Measurements from ENCODE around the gene IFT25. TPM values are rescaled to one million over a fixed set of nuclear protein-coding genes. Genes with fewer than 3 reads are reported as not detected.

IFT25 gene
- total RNA-seq, 1 experiment from 2014 or later: 128 TPM

GRCh38 chr1:53948291-53948690, 2.8 kb upstream of the IFT25 start:
- no peaks in the 10 kb centered on the region for H4K20me1 ChIP-seq (ENCODE audit: insufficient read depth)
- H3K27ac ChIP-seq: no peak overlapping the region
- H3K27me3 ChIP-seq (ENCODE audit: insufficient read depth, low read depth): no peaks in the 10 kb centered on the region
- peaks cover 27% of the 10 kb centered on the region for H3K4me1 ChIP-seq (replicated peaks; ENCODE audit: insufficient read depth)
- no peak overlapping the region for H3K4me3 ChIP-seq
- no TSS peak for BruUV-seq (replicated peaks)
- POLR2A ChIA-PET (ENCODE audit: unreplicated experiment): no interaction called here
- TF ChIP-seq EZH2 (IDR thresholded peaks at IDR 0.05; ENCODE audit: low read depth) (no peak), CTCF (conservative IDR thresholded peaks at IDR 0.05) (no peak)
- peaks cover 33% of the 10 kb centered on the region for H3F3A ChIP-seq (ENCODE audit: insufficient read depth, low read depth)
- CTCF ChIA-PET: interaction anchor here (0.6 to 1.1 kb wide), 3 partner anchors 9 to 88 kb away, joined by 3 to 10 read pairs (median 4); no protein-coding TSS in a partner anchor
- peaks cover 29% of the 10 kb centered on the region for H3K36me3 ChIP-seq (ENCODE audit: low read depth)
- no peak overlapping the region for H3K4me2 ChIP-seq
- peaks cover 62% of the 10 kb centered on the region for H3K79me2 ChIP-seq (ENCODE audit: low read depth)
- no peaks in the 10 kb centered on the region for H3K9me3 ChIP-seq (ENCODE audit: insufficient read depth, low read depth)
- no peak for DNase-seq
- no peaks in the 10 kb centered on the region for H3K9me2 ChIP-seq (ENCODE audit: insufficient read depth)
- intact Hi-C loops (cut with micrococcal nuclease; ENCODE audit: unreplicated experiment): loop anchor here (5.0 to 10.0 kb wide), 2 partner anchors 86 to 937 kb away; partner anchors contain the start of gene DHCR24
- H2AFZ ChIP-seq: no peak overlapping the region

- H3K27me3 ChIP-seq (ENCODE audit: insufficient read depth, low read depth): no peaks in the 10 kb centered on the region
- DNase-seq: no peak
- CTCF ChIA-PET: interaction anchor here (0.6 to 1.1 kb wide), 5 partner anchors 8 to 75 kb away, joined by 3 to 10 read pairs (median 4); no protein-coding TSS in a partner anchor
- H3K9me3 ChIP-seq (ENCODE audit: insufficient read depth, low read depth): no peaks in the 10 kb centered on the region
- intact Hi-C loops (cut with micrococcal nuclease; ENCODE audit: unreplicated experiment): loop anchor here (5.0 to 10.0 kb wide), 2 partner anchors 85 to 937 kb away; partner anchors contain the start of gene DHCR24
- H3K9me2 ChIP-seq (ENCODE audit: insufficient read depth): no peaks in the 10 kb centered on the region
- peaks cover 36% of the 10 kb centered on the region for H3F3A ChIP-seq (ENCODE audit: insufficient read depth, low read depth)
- H3K4me1 ChIP-seq (replicated peaks; ENCODE audit: insufficient read depth): peaks cover 36% of the 10 kb centered on the region
- H3K36me3 ChIP-seq (ENCODE audit: low read depth): peaks cover 21% of the 10 kb centered on the region
- peak overlapping the region; percentile 79 for H3K4me3 ChIP-seq
- peaks cover 65% of the 10 kb centered on the region for H3K79me2 ChIP-seq (ENCODE audit: low read depth)
- TF ChIP-seq CTCF (conservative IDR thresholded peaks at IDR 0.05) (no peak), EZH2 (IDR thresholded peaks at IDR 0.05; ENCODE audit: low read depth) (no peak)
- no peaks in the 10 kb centered on the region for H4K20me1 ChIP-seq (ENCODE audit: insufficient read depth)
- no peak overlapping the region for H3K27ac ChIP-seq
- no TSS peak for BruUV-seq (replicated peaks)
- H3K4me2 ChIP-seq: peak overlapping the region; percentile 89
- POLR2A ChIA-PET (ENCODE audit: unreplicated experiment): interaction anchor here (0.7 kb wide), 1 partner anchor 703 kb away, joined by 7 read pairs; no protein-coding TSS in a partner anchor
- no peak overlapping the region; the same call in 1 of the 2 replicates for H2AFZ ChIP-seq
These were observed 1.8 kb upstream of the IFT25 start for GRCh38 chr1:53947172-53947907.

GRCh38 chr1:53946252-53947171, 1.0 kb upstream of the IFT25 start, which contains the start of gene LRRC42:
TSS of gene LRRC42 (plus strand) at chr1:53946350. CDS start at chr1:53952000, 5,650 bp downstream.
- ChIA-PET CTCF (interaction anchor here (0.6 to 1.4 kb wide), 4 partner anchors 13 to 721 kb away, joined by 3 to 16 read pairs (median 8); no protein-coding TSS in a partner anchor), POLR2A (ENCODE audit: unreplicated experiment) (interaction anchor here (0.6 to 1.7 kb wide), 8 partner anchors 51 to 940 kb away, joined by 3 to 33 read pairs (median 6); partner anchors contain the start of gene DHCR24)
- Histone ChIP-seq H3K79me2 (ENCODE audit: low read depth) (peaks cover 70% of the 10 kb centered on the region), H3K9me3 (ENCODE audit: insufficient read depth, low read depth) (no peaks in the 10 kb centered on the region), H2AFZ (peak within 1 kb of the TSS; percentile 99), H3K9me2 (ENCODE audit: insufficient read depth) (no peaks in the 10 kb centered on the region), H4K20me1 (ENCODE audit: insufficient read depth) (no peaks in the 10 kb centered on the region), H3K27me3 (ENCODE audit: insufficient read depth, low read depth) (no peaks in the 10 kb centered on the region), H3K36me3 (ENCODE audit: low read depth) (peaks cover 16% of the 10 kb centered on the region), H3K4me3 (peak within 1 kb of the TSS; percentile 98), H3K4me2 (peak within 1 kb of the TSS; percentile 96), H3K27ac (peak within 1 kb of the TSS; percentile 67), H3F3A (ENCODE audit: insufficient read depth, low read depth) (peaks cover 43% of the 10 kb centered on the region), H3K4me1 (replicated peaks; ENCODE audit: insufficient read depth) (peaks cover 44% of the 10 kb centered on the region)
- no TSS peak for BruUV-seq (replicated peaks)
- intact Hi-C loops (cut with micrococcal nuclease; ENCODE audit: unreplicated experiment): loop anchor here (5.0 to 10.0 kb wide), 2 partner anchors 84 to 938 kb away; partner anchors contain the start of gene DHCR24
- DNase-seq: no peak
- no peak for TF ChIP-seq CTCF (conservative IDR thresholded peaks at IDR 0.05)
- TF ChIP-seq EZH2 (IDR thresholded peaks at IDR 0.05; ENCODE audit: low read depth): no peak
